Mesodermal cell (in vitro differentiated cells): ENCODE measurements around the gene CCL5.

Source experiments
- H3K27ac ChIP-seq: 2 replicates; pipeline ENCODE4 v1.7.0; 2013; ENCODE audit warnings: mild to moderate bottlenecking, low read depth, low read length, moderate library complexity; ENCODE audit not compliant: severe bottlenecking
- H3K36me3 ChIP-seq: 2 replicates; pipeline ENCODE4 v1.7.1; 2013; ENCODE audit warnings: mild to moderate bottlenecking, low read length, moderate library complexity; ENCODE audit not compliant: control insufficient read depth, insufficient read depth
- H3K4me1 ChIP-seq: one replicate; pipeline ENCODE4 v1.7.1; 2013; ENCODE audit warnings: mild to moderate bottlenecking, low read length; ENCODE audit not compliant: insufficient read depth, control insufficient read depth, poor library complexity, severe bottlenecking
- H3K4me3 ChIP-seq: 2 replicates; pipeline ENCODE4 v1.7.0; 2013; ENCODE audit warnings: low read length, control low read depth, mild to moderate bottlenecking; ENCODE audit not compliant: insufficient read depth, poor library complexity, severe bottlenecking; ENCODE audit errors: extremely low read depth
- H3K9me3 ChIP-seq: 2 replicates; pipeline ENCODE4 v1.7.1; 2013; ENCODE audit warnings: mild to moderate bottlenecking, low read length, moderate library complexity; ENCODE audit not compliant: control insufficient read depth
- WGBS, 2 experiments: methylation state at CpG; one replicate each; pipeline ENCODE4 v1.1.5; 2013; ENCODE audit warnings: missing lambda C conversion rate in 2 of 2; ENCODE audit not compliant: insufficient coverage in 2 of 2; 5-methylcytosine and 5-hydroxymethylcytosine counted together

The CCL5 gene

DNA sequence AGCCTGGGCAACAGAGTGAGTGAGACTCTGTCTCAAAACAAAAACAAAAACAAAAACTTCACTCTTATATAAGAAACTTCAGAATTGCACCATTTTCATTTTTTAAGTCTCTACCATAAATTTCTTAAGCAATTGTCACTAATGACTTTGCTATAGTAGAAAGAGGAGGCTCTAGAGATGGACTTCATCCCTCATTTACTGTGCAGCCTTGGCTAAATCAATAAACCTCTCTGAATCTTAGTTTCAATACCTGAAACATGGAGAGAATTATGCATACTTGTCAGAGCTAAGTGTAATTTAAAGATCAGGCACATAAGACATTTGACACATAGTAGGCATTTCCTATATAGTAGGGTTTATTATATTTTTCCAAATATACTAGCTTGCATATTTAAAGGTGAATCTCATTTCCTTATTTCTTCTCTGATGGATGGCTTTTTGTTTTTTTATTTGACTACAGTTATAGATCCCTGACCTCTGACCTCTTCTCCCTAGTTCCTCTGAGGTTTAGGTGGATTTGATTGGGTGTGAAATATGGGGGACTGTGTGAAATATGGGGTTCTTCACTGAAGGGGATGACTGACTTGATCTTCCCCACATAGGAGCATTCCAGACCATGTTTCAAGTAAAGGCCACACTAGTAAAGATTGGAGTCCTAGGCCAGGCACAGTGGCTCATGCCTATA, 2.7 kb downstream of the CCL5 start:
- H3K4me3 ChIP-seq, result no peak overlapping the region
- H3K9me3 ChIP-seq, result no peaks in the 10 kb centered on the region
- H3K36me3 ChIP-seq, result no peaks in the 10 kb centered on the region
- no peak overlapping the region for H3K27ac ChIP-seq
- H3K4me1 ChIP-seq, result no peaks in the 10 kb centered on the region

DNA sequence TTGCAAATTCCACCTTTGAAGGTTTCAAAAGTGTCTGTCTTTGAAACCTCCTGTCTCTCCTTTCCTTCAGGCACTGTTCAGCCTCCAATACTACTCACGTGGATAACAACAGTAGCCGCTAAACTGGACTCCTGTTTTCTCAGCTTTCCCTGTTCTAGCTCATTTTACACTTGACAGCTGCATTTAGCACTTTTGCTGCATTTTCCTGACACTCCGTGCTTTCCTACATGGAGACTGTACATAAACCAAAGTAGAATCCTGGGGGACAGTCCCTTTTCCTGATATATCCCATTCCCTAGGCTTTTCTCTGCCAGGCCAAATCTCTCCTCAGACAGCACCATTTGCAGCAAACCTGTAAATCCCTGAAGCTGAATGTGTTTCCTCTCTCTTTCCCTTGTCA, 3.6 kb downstream of the CCL5 start:
- H3K4me1 ChIP-seq, result no peaks in the 10 kb centered on the region
- H3K36me3 ChIP-seq, result no peaks in the 10 kb centered on the region
- no peak overlapping the region for H3K27ac ChIP-seq
- H3K9me3 ChIP-seq, result no peaks in the 10 kb centered on the region
- WGBS, 2 experiments, result 91 to 94% methylated on average over 3 of the region's 3 CpGs
- no peak overlapping the region for H3K4me3 ChIP-seq

DNA sequence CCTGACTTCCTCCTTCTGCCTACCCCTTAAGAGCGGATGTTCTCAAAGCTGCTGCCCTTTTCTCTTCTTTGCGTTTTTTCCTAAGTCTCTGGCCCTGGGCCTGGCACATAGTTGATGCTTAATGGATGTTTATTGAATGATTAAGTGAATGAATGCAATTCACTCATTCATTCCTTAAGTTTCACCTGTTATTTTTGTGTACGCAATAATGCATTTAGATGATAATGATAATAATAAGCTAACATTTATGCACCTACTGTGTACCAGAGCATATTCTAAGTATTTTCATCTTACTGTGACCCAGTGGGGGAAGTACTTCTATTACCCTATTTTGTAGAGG, 4.4 kb downstream of the CCL5 start:
- no peaks in the 10 kb centered on the region for H3K9me3 ChIP-seq
- H3K4me3 ChIP-seq, result no peak overlapping the region
- H3K36me3 ChIP-seq, result no peaks in the 10 kb centered on the region
- 100% methylated on average over 1 of the region's 3 CpGs; no CpG with 5 or more reads in 1 of the 2 experiments for WGBS, 2 experiments
- no peak overlapping the region for H3K27ac ChIP-seq
- H3K4me1 ChIP-seq, result no peaks in the 10 kb centered on the region

DNA sequence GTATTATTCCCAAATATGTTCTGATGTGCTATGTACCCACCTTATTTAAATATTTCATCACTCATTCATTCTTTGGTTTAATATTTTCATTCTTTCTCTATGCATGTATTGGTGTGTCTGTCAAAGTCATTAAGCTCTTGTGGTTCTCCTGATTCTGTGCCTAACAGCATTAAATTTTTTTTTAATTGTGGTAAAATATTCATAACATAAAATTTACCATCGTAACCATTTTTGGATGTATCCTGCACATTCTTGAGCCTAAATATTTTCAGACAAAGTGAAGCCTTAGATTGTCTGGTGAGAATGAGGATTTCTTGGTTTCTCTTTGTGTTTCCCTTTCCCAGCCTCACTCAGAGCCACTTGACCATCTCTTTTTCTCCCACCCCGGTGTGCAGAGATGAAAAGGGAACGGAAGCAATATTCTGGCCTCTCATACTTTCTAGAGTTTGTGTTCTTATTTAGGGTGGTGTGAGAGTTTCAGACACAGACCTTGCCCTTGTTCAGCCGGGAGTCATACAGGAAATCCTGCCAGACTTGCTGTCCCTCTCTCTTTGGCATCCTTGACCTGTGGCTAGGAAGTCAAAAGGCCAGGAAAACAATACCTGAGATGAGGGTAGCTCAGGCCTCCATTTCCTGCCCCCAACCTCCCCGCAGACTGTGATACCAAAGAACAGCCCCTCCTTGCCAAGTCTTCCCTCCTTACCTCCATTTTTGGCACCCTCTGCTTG, 4.9 kb downstream of the CCL5 start:
- no peak overlapping the region for H3K4me3 ChIP-seq
- no peaks in the 10 kb centered on the region for H3K36me3 ChIP-seq
- WGBS, 2 experiments, result 58 to 79% methylated on average over 2 of the region's 5 CpGs

DNA sequence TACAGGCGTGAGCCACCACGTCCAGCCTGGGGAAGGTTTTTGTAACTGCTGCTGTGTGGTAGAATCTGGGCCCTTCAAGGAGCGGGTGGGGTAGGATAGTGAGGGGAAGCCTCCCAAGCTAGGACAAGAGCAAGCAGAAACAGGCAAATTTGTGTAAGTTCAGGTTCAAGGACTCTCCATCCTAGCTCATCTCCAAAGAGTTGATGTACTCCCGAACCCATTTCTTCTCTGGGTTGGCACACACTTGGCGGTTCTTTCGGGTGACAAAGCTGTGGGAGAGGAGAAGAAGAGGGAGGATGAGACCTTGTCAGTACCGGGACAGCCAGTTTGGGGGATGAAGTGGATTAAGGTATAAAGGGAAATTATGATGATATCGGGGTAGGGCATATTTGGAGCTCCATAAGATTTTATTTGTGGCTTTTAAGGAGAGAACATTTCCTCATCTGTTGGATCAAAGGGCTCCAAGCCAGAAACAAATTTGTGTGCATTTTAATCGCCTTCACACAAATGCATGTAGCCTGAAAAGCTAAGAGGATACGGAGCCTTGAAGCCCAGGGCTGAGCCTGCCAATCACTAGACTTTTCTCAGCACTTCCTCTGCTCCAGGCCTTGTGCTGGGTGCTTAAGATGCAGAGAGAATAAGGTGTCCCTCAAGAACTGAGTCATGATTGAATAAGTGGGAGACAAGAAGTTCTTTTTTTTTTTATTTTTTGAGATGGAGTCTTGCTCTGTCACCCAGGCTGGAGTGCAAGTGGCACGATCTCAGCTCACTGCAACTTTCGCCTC, 7.8 kb downstream of the CCL5 start:
- H3K4me3 ChIP-seq, result no peak overlapping the region
- H3K27ac ChIP-seq, result no peak overlapping the region
- no peaks in the 10 kb centered on the region for H3K4me1 ChIP-seq
- WGBS, 2 experiments, result 98 to 100% methylated on average over 6 to 8 of the region's 12 CpGs
- H3K36me3 ChIP-seq, result no peaks in the 10 kb centered on the region
- H3K9me3 ChIP-seq, result no peaks in the 10 kb centered on the region

More for the DNA sequence above, 4.9 kb downstream of the CCL5 start:
- Histone ChIP-seq H3K9me3 (no peaks in the 10 kb centered on the region), H3K27ac (no peak overlapping the region), H3K4me1 (no peaks in the 10 kb centered on the region)

DNA sequence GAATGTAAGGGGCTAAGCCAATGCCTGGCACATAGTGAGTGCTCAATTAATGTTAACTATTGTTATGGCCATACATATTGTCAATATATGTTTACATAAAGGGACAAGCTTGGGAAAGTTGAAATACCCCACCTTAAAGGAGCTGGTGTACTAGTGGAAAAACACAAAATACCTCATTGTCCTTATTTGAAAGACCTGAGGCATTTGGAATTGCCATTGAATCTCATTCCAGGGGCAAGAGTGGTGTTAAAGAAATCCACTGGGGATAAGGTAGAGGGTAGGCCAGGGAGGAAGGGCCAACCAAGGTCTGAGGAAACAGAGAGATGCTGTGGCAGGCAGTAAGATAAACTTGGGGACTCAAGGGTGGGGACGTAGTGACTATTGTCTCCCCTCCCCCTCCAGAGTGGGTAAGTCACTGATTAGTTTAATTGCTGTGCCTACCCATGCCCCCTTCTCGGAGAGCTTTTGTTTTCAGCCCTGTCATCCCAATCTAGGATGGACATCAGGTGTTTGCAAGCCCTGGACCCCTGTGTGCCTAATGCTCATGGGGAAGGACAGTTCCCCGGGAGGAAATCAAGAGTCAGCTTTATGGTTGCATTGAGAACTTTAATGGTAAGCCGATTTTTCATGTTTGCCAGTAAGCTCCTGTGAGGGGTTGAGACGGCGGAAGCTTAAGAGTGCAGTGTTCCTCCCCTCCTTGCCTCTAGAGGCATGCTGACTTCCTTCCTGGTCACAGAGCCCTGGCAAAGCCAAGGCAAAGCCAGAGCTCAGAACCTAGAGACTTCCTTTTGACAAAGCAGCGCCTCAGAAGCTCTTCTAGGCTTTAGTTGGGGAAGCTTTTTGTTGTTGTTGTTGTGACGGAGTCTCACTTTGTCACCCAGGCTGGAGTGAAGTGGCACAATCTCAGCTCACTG, 9.0 kb downstream of the CCL5 start:
- Histone ChIP-seq H3K4me1 (no peaks in the 10 kb centered on the region), H3K9me3 (no peaks in the 10 kb centered on the region), H3K27ac (no peak overlapping the region), H3K36me3 (no peaks in the 10 kb centered on the region), H3K4me3 (no peak overlapping the region)
- WGBS, 2 experiments, result 86 to 87% methylated on average over 4 to 6 of the region's 8 CpGs

DNA sequence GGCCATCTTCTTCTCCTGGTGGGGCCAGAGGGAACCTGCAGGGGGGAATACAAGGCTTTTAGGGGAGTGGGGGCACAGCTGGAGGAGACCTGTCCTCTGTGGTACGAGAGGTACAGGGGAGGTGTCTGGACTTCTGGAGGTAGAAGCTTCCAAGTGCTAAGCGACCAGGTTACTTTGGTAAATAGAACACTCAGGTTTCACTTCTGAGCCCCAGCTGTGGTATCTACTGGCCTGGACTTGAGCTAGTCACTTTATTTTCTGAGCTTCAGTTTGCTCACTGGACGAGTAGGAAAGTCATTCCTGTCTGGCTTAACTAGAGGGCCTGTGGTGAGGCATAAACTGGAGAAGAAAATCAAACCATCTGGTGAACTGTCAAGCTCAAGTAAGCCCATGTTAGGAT, 11.4 kb downstream of the CCL5 start, which contains the start of gene HEATR9:
HEATR9 (minus strand) TSS at position 155 of the 400 bp plus-strand sequence; CDS start at position 6, 149 bp downstream.
- WGBS, 2 experiments, result 86 to 100% methylated on average over 2 to 3 of the region's 3 CpGs
- no peak within 1 kb of the TSS for H3K4me3 ChIP-seq
- no peaks in the 10 kb centered on the region for H3K36me3 ChIP-seq
- H3K9me3 ChIP-seq, result no peaks in the 10 kb centered on the region
- no peaks in the 10 kb centered on the region for H3K4me1 ChIP-seq
- H3K27ac ChIP-seq, result no peak within 1 kb of the TSS

DNA sequence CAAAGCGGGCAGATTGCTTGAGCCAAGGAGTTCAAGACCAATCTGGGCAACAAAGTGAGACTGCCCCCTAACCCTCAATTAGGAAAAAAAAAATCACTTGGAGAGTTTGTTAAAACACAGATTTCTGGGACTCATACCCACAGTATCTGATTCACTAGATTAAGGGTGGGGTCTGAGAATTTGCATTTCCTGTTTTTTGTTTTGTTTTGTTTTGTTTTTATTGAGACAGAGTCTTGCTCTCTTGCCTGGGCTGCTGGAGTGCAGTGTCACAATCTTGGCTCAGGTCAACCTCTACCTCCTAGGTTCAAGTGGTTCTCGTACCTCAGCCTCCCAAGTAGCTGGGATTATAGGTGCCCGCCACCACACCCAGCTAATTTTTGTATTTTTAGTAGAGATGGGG, 12.6 kb downstream of the CCL5 start:
- H3K27ac ChIP-seq, result no peak overlapping the region
- WGBS, 2 experiments, result 86% methylated on average over 2 of the region's 3 CpGs; no CpG with 5 or more reads in 1 of the 2 experiments
- H3K4me3 ChIP-seq, result no peak overlapping the region
- H3K9me3 ChIP-seq, result no peaks in the 10 kb centered on the region
- H3K36me3 ChIP-seq, result no peaks in the 10 kb centered on the region
- no peaks in the 10 kb centered on the region for H3K4me1 ChIP-seq

DNA sequence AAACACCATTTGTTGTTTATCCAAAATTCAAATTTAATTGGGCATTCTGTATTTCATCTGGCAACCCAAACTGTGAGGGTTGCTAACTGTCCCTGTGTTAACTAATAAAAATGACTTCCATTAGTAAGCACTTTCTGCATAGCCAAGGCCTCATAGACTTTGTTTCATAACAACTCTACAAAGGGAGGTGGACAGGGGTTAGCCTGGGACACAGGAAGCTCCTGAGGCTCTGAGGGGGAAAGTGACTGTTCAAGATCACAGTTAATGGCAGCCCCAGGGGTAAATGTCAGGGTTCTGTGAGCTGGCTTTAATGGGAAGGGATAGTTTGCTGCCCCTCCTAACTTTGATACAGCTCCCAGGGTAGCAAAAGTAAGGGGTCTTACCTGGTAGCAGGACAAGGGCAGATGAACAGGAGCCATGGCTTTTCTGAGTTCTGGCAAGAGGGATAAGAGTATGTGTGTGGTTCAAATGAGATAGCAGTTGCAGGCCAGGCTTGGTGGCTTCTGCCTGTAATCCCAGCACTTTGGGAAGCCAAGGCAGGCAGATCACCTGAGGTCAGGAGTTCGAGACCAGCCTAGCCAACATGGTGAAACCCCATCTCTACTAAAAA, 13.7 kb downstream of the CCL5 start:
- H3K9me3 ChIP-seq, result no peaks in the 10 kb centered on the region
- no peak overlapping the region for H3K27ac ChIP-seq
- no peak overlapping the region for H3K4me3 ChIP-seq
- WGBS, 2 experiments, result 100% methylated on average over 1 of the region's 1 CpG; no CpG with 5 or more reads in 1 of the 2 experiments
- no peaks in the 10 kb centered on the region for H3K4me1 ChIP-seq
- no peaks in the 10 kb centered on the region for H3K36me3 ChIP-seq
